ENCODE results near the gene RIPOR3.
"Not testable (repeated sequence)": the region's sequence is repeated elsewhere in the genome, so short reads cannot be mapped to it uniquely, and the experiment has no call there.

Gene RIPOR3

DNA sequence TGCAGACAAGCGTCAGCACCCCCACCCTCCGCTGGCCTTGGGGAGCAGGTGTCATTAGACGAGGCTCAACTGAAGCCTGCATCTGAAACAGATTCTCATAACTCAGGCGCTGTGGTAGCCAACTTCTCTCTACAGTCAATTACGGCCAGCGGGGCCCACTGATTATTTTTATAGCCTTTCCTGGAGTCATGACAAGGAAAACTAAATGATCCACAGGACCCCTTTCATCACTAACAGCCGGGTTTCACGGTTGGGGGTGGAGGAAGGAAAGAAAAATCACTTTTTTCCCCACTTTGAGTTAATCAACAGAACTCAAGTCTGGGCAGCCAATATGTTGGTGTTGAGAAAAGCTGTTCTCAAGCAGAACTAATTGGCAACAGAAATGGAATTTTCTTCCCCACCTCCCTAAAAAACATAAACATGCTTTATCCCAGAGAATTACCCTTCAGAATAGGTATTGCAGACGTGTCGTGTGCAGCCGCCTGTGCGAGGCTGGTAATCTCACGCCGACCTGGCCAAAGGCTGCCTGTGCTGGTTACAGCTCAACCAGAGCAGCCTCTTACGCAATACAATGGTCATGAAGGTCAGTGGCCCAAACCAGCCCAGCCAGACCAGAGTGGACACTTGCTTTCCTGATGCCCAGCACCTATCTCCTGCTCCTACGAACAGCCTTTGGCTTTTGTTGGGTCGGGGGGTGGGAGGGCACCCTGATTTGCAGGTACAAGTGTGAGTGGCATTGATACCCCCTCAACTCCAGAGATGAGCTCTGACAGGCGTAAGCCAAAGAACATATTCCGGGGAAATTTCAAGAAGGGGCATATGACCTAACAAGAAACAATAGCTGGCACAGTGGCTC, 11.0 kb downstream of the RIPOR3 start:
- no peaks in the 10 kb centered on the region for H3K27me3 ChIP-seq (ENCODE audit: control insufficient read depth in 5 of 5, insufficient read depth in 4 of 5, low read length in 5 of 5)
- no peak overlapping the region for H3K27ac ChIP-seq (ENCODE audit: low read depth, low read length)
- H3K4me3 ChIP-seq (ENCODE audit: low read depth in 1 of 5, low read length in 5 of 5): no peak overlapping the region
- H3K4me1 ChIP-seq (ENCODE audit: control insufficient read depth in 5 of 5, insufficient read depth in 5 of 5, low read length in 5 of 5): peaks cover 0 to 20% (median 15%) of the 10 kb centered on the region in 5 donors
- H3K9ac ChIP-seq (ENCODE audit: low read length in 5 of 5): no peak overlapping the region
- no peaks in the 10 kb centered on the region for H3K9me3 ChIP-seq (ENCODE audit: control insufficient read depth in 5 of 5, low read length in 5 of 5)
- no peaks in the 10 kb centered on the region for H3K36me3 ChIP-seq (ENCODE audit: control insufficient read depth in 5 of 5, insufficient read depth in 5 of 5, low read length in 5 of 5)

DNA sequence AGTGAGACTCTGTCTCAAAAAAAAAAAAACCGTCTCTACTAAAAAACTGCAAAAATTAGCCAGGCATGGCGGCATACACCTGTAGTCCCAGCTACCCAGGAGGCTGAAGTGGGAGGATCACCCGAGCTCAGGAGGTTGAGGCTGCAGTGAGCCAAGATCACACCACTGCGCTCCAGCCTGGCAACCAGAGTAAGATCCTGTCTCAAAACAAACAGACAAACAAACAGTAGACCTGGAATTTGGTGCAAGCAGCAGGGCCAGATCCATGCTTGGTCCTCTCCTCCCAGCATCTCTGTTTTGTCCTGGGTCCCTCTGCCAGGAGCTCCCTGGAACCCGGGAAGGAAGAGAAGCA, 11.6 kb downstream of the RIPOR3 start:
- Histone ChIP-seq H3K27me3 (ENCODE audit: control insufficient read depth in 5 of 5, insufficient read depth in 4 of 5, low read length in 5 of 5) (no peaks in the 10 kb centered on the region), H3K27ac (ENCODE audit: low read depth, low read length) (no peak overlapping the region)

DNA sequence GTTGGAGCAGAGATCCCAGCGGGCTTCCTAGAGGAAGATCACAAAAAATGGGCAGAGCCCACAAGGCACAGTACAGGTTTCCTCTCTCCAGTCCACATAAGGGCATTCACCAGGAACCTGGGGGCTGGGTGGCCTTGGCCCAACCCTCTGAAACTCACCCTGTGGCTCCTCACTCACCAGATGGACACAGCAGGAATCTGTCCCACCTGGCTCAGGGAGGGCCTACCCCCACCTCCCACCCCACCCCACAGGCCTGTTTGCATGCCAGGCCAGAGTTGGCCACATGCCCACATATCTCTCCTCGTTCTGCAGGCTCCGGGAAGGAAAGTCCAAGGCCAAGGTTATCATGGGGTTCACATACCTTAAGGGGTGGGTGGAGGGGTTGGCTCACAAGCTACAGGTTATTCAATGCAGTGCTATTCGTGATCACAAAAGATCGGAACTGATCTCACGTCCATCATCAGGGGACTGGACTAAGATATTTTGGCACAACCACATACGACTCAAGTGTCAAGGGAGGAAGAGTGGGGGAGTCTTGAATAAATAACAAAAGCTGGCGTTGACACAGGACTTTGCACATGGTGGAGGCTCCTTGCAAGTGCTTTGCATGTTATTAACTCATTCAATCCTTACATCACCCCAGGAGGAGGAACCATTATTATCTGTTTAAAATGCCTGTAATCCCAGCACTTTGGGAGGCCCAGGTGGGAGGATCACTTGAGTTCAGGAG, 13.0 kb downstream of the RIPOR3 start:
- Histone ChIP-seq H3K9ac (ENCODE audit: low read length in 5 of 5) (no peak overlapping the region), H3K27ac (ENCODE audit: low read depth, low read length) (no peak overlapping the region), H3K36me3 (ENCODE audit: control insufficient read depth in 5 of 5, insufficient read depth in 5 of 5, low read length in 5 of 5) (no peaks in the 10 kb centered on the region), H3K4me1 (ENCODE audit: control insufficient read depth in 5 of 5, insufficient read depth in 5 of 5, low read length in 5 of 5) (peaks cover 0 to 24% (median 18%) of the 10 kb centered on the region in 5 donors), H3K4me3 (ENCODE audit: low read depth in 1 of 5, low read length in 5 of 5) (no peak overlapping the region), H3K9me3 (ENCODE audit: control insufficient read depth in 5 of 5, low read length in 5 of 5) (no peaks in the 10 kb centered on the region), H3K27me3 (ENCODE audit: control insufficient read depth in 5 of 5, insufficient read depth in 4 of 5, low read length in 5 of 5) (no peaks in the 10 kb centered on the region)

More for the DNA sequence above, 11.6 kb downstream of the RIPOR3 start:
- Histone ChIP-seq H3K9me3 (ENCODE audit: control insufficient read depth in 5 of 5, low read length in 5 of 5) (no peaks in the 10 kb centered on the region), H3K4me3 (ENCODE audit: low read depth in 1 of 5, low read length in 5 of 5) (no peak overlapping the region), H3K4me1 (ENCODE audit: control insufficient read depth in 5 of 5, insufficient read depth in 5 of 5, low read length in 5 of 5) (peaks cover 0 to 20% (median 15%) of the 10 kb centered on the region in 5 donors), H3K9ac (ENCODE audit: low read length in 5 of 5) (no peak overlapping the region), H3K36me3 (ENCODE audit: control insufficient read depth in 5 of 5, insufficient read depth in 5 of 5, low read length in 5 of 5) (no peaks in the 10 kb centered on the region)

DNA sequence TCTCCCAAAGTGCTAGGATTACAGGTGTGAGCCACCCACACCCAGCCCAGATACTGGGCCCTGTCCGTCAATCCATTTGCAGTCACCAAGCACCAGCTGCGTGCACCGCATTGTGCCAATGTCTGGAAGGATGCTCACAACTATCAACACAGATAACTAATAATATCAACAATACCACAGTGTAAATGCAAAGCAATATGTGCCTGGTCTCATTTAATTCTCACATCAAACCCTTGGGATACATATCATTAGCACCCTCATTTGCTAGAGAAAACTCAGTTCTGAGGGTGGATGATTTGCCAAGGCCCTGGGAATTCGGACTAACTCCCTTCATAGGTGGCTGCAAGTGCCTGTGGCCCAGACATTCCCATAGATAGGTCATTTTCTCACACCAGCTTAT, 14.5 kb downstream of the RIPOR3 start:
- Histone ChIP-seq H3K4me3 (ENCODE audit: low read depth in 1 of 5, low read length in 5 of 5) (no peak overlapping the region), H3K27ac (ENCODE audit: low read depth, low read length) (no peak overlapping the region), H3K4me1 (ENCODE audit: control insufficient read depth in 5 of 5, insufficient read depth in 5 of 5, low read length in 5 of 5) (peaks cover 0 to 24% (median 18%) of the 10 kb centered on the region in 5 donors), H3K9me3 (ENCODE audit: control insufficient read depth in 5 of 5, low read length in 5 of 5) (no peaks in the 10 kb centered on the region), H3K36me3 (ENCODE audit: control insufficient read depth in 5 of 5, insufficient read depth in 5 of 5, low read length in 5 of 5) (no peaks in the 10 kb centered on the region), H3K27me3 (ENCODE audit: control insufficient read depth in 5 of 5, insufficient read depth in 4 of 5, low read length in 5 of 5) (no peaks in the 10 kb centered on the region), H3K9ac (ENCODE audit: low read length in 5 of 5) (no peak overlapping the region)

DNA sequence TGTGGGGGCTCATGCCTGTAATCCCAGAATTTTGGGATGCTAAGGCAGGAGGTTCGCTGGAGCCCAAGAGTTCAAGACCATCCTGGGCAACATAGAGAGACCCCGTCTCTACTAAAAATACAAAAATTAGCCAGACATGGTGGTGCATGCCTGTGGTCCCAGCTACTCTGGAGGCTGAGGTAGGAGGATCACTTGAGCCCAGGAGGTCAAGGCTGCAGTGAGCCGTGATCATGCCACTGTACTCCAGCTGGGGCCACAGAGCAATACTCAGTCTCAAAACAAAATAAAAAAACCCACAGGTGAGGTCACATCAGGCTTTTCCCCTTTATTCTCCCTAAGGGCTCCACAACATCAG, 15.0 kb downstream of the RIPOR3 start:
- H3K9me3 ChIP-seq (ENCODE audit: control insufficient read depth in 5 of 5, low read length in 5 of 5); H3K4me3 ChIP-seq (ENCODE audit: low read depth in 1 of 5, low read length in 5 of 5); H3K27me3 ChIP-seq (ENCODE audit: control insufficient read depth in 5 of 5, insufficient read depth in 4 of 5, low read length in 5 of 5); H3K9ac ChIP-seq (ENCODE audit: low read length in 5 of 5); H3K27ac ChIP-seq (ENCODE audit: low read depth, low read length); H3K36me3 ChIP-seq (ENCODE audit: control insufficient read depth in 5 of 5, insufficient read depth in 5 of 5, low read length in 5 of 5): not testable (repeated sequence)
- H3K4me1 ChIP-seq (ENCODE audit: control insufficient read depth in 5 of 5, insufficient read depth in 5 of 5, low read length in 5 of 5): peaks cover 0 to 24% (median 18%) of the 10 kb centered on the region in 5 donors

DNA sequence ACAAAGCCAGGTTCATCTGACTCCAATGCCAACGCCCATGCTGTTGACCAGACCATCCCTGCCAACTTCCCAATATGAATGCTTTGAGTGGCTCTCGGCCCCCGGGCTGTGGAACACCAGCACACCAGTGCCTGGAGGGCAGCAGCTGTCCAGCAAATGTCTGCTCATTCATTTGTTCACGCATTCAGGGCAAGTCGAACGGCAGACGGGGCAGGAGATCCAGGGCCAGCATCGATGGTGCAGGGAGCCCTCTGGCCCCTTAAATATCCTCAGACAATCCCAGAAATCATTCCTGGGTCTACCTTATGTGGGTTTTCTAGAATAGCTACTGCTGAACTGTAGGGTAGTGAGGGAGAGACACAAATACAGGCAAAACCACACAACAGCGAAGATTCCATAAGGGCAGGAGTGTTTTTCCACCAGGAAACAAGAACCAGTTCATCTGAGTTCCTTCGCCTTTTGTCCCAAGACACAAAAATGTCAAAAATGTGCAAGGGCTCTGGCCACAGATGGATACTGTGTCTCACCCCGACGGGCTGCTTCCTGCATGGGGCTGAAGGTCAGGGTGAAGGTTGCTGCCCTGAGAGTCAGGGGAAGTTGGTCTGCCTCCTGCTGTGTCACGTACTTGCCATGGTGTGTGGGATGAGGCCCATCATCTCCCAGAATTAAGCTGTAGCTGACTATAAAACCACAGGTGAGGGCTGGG, 15.5 kb downstream of the RIPOR3 start:
- H3K4me1 ChIP-seq (ENCODE audit: control insufficient read depth in 5 of 5, insufficient read depth in 5 of 5, low read length in 5 of 5): peaks cover 0 to 24% (median 18%) of the 10 kb centered on the region in 5 donors
- no peaks in the 10 kb centered on the region for H3K9me3 ChIP-seq (ENCODE audit: control insufficient read depth in 5 of 5, low read length in 5 of 5)
- H3K4me3 ChIP-seq (ENCODE audit: low read depth in 1 of 5, low read length in 5 of 5): no peak overlapping the region
- H3K27ac ChIP-seq (ENCODE audit: low read depth, low read length): no peak overlapping the region
- H3K36me3 ChIP-seq (ENCODE audit: control insufficient read depth in 5 of 5, insufficient read depth in 5 of 5, low read length in 5 of 5): no peaks in the 10 kb centered on the region
- no peak overlapping the region for H3K9ac ChIP-seq (ENCODE audit: low read length in 5 of 5)
- no peaks in the 10 kb centered on the region for H3K27me3 ChIP-seq (ENCODE audit: control insufficient read depth in 5 of 5, insufficient read depth in 4 of 5, low read length in 5 of 5)

DNA sequence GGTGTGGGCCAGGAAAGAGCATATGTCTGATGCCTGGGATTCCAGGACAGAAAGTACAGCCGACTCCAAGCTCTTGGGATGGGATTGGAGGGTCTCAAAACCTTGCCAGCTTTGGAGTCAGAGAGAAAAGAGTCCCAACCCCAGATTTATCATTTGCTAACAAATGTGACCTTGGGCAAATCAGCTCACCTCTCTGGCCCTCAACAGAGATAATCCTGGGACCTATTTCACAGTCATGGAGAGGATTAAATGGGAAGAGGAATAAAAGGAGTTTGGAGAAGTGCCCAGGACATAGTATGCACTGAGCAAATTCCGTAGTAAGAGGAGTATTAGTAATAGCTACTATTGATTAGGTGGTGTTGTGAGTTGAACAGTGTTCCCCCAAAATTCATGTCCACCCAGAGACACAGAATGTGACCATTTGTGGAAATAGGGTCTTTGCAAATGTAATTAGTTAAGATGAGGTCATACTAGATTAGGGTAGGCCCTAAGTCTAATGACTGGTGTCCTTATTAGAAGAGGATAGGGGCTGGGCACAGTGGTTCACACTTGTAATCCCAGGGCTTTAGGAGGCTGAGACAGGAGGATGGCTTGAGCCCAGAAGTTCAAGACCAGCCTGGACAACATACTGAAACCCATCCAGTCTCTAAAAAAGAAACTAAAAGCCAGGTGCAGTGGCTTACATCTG, 17.1 kb downstream of the RIPOR3 start:
- H3K4me1 ChIP-seq (ENCODE audit: control insufficient read depth in 5 of 5, insufficient read depth in 5 of 5, low read length in 5 of 5): peaks cover 0 to 14% (median 10%) of the 10 kb centered on the region in 5 donors
- H3K4me3 ChIP-seq (ENCODE audit: low read depth in 1 of 5, low read length in 5 of 5): no peak overlapping the region
- H3K27ac ChIP-seq (ENCODE audit: low read depth, low read length): no peak overlapping the region
- no peaks in the 10 kb centered on the region for H3K27me3 ChIP-seq (ENCODE audit: control insufficient read depth in 5 of 5, insufficient read depth in 4 of 5, low read length in 5 of 5)
- no peaks in the 10 kb centered on the region for H3K9me3 ChIP-seq (ENCODE audit: control insufficient read depth in 5 of 5, low read length in 5 of 5)
- no peak overlapping the region for H3K9ac ChIP-seq (ENCODE audit: low read length in 5 of 5)
- H3K36me3 ChIP-seq (ENCODE audit: control insufficient read depth in 5 of 5, insufficient read depth in 5 of 5, low read length in 5 of 5): no peaks in the 10 kb centered on the region

DNA sequence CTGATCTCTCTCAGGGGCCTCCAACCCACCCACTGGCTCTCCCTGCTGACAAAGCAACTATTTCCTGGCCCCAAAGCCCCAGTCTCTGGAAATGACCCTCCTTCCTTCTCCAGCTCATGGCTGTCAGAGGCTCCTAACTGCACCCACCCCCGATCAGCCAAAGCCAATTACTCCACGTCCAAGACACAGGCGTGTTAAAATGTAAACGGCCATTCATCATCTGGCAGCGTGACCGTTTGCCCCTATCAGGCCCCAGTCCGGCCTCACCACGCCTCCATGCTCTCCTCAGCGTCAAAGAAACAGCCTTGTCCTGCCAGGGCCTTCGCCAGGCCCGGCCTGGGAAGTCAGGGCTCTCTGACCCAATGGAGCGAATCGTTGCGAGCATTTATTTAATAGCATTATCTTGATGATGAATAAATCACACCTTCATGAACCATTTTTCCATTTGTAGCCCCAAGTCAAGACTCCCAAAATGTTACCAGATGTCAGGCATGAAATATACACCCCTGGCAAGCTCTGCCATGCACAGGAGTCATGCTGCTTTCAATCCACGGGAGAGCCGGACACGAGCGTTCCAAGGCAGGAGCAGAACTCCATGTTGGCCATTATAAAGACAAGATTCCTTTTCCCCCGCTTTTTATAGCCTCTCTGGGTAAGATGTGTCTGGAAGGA, 17.7 kb downstream of the RIPOR3 start:
- H3K4me3 ChIP-seq (ENCODE audit: low read depth in 1 of 5, low read length in 5 of 5): no peak overlapping the region
- no peak overlapping the region for H3K9ac ChIP-seq (ENCODE audit: low read length in 5 of 5)
- H3K27me3 ChIP-seq (ENCODE audit: control insufficient read depth in 5 of 5, insufficient read depth in 4 of 5, low read length in 5 of 5): no peaks in the 10 kb centered on the region
- no peaks in the 10 kb centered on the region for H3K9me3 ChIP-seq (ENCODE audit: control insufficient read depth in 5 of 5, low read length in 5 of 5)
- H3K4me1 ChIP-seq (ENCODE audit: control insufficient read depth in 5 of 5, insufficient read depth in 5 of 5, low read length in 5 of 5): peaks cover 0 to 14% (median 10%) of the 10 kb centered on the region in 5 donors
- no peak overlapping the region for H3K27ac ChIP-seq (ENCODE audit: low read depth, low read length)
- H3K36me3 ChIP-seq (ENCODE audit: control insufficient read depth in 5 of 5, insufficient read depth in 5 of 5, low read length in 5 of 5): no peaks in the 10 kb centered on the region

DNA sequence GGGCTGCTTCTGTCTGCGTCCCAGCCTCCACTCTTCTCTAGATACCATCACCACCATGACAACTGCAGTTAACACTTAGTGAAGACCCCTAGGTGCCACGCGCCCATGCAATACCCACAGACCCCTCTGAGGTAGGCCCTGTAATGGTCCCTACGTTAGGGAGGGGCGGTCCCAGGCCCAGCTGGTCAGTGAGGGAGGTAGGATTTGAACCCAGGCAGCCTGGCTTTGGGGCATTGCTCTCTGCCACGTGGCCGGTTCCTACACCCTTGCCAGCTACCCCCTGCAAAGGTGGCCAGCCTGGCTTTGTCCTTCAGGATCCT, 18.2 kb downstream of the RIPOR3 start:
- Histone ChIP-seq H3K9ac (ENCODE audit: low read length in 5 of 5) (no peak overlapping the region), H3K27me3 (ENCODE audit: control insufficient read depth in 5 of 5, insufficient read depth in 4 of 5, low read length in 5 of 5) (no peaks in the 10 kb centered on the region), H3K9me3 (ENCODE audit: control insufficient read depth in 5 of 5, low read length in 5 of 5) (no peaks in the 10 kb centered on the region), H3K4me1 (ENCODE audit: control insufficient read depth in 5 of 5, insufficient read depth in 5 of 5, low read length in 5 of 5) (peaks cover 0 to 12% (median 10%) of the 10 kb centered on the region in 5 donors), H3K4me3 (ENCODE audit: low read depth in 1 of 5, low read length in 5 of 5) (no peak overlapping the region), H3K27ac (ENCODE audit: low read depth, low read length) (no peak overlapping the region), H3K36me3 (ENCODE audit: control insufficient read depth in 5 of 5, insufficient read depth in 5 of 5, low read length in 5 of 5) (no peaks in the 10 kb centered on the region)
